ENCODE results near the gene FYN.

GRCh38 chr6:111834356-111834755, 38.9 kb downstream of the FYN start:
- TF ChIP-seq, protein P1, sequence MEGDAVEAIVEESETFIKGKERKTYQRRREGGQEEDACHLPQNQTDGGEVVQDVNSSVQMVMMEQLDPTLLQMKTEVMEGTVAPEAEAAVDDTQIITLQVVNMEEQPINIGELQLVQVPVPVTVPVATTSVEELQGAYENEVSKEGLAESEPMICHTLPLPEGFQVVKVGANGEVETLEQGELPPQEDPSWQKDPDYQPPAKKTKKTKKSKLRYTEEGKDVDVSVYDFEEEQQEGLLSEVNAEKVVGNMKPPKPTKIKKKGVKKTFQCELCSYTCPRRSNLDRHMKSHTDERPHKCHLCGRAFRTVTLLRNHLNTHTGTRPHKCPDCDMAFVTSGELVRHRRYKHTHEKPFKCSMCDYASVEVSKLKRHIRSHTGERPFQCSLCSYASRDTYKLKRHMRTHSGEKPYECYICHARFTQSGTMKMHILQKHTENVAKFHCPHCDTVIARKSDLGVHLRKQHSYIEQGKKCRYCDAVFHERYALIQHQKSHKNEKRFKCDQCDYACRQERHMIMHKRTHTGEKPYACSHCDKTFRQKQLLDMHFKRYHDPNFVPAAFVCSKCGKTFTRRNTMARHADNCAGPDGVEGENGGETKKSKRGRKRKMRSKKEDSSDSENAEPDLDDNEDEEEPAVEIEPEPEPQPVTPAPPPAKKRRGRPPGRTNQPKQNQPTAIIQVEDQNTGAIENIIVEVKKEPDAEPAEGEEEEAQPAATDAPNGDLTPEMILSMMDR (IDR thresholded peaks at IDR 0.05): no peak
- TF ChIP-seq POLR2A (IDR thresholded peaks at IDR 0.05) (no peak), POLR2AphosphoS5 (IDR thresholded peaks at IDR 0.05) (no peak)
